HG03575 (cell line): ENCODE results near the gene PDGFA.

Source experiments
- ATAC-seq: cut with Tn5 transposase; IDR thresholded peaks from one replicate; pipeline ENCODE4 v1.9.1; 2021; ENCODE audit not compliant: unreplicated experiment, insufficient number of reproducible peaks, low FRiP score; ENCODE audit errors: extremely low read depth

Gene PDGFA

GRCh38 chr7:457814-458510 lies 61.7 kb downstream of the PDGFA start:
- no peak for ATAC-seq

DNA sequence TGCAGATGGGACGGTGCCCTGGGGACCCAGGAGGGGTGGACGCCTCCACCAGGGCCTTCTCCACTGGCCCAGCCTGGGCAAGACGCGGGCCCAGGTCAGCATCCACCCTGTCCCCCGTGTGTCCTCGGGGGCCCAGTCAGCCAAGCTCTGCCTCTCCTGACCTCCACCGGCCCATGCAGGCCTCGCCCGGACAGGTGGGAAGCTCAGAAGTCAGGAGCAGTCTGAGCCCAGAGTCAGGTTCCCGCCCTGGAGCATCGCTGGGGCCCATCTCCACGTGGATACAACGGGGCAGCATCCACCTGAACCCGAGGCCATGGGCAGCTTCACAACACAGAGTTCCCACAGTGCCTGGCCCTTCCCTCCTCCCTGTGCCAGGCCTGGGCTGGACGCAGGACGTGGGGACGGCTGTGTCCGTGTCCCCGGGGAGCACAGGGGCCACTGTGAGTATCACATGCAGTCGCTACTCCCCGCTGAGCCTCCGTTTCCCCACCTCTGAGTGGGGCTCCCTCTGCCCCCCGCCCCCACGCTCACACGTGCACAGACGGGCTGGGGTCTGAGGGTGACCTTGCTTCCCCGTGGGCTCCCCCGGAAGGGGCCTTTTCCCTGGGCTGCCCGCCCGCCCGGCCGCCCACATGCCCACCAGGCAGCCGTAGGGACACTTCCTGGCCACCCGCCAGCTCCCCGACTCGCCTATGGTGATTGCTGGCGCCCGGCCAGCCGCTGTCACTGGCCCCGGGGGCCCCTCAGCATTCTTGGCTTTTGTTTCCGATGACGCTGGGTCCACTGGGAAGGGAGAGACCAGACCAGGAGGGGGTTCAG lies 64.3 kb downstream of the PDGFA start:
- ATAC-seq: no peak

DNA sequence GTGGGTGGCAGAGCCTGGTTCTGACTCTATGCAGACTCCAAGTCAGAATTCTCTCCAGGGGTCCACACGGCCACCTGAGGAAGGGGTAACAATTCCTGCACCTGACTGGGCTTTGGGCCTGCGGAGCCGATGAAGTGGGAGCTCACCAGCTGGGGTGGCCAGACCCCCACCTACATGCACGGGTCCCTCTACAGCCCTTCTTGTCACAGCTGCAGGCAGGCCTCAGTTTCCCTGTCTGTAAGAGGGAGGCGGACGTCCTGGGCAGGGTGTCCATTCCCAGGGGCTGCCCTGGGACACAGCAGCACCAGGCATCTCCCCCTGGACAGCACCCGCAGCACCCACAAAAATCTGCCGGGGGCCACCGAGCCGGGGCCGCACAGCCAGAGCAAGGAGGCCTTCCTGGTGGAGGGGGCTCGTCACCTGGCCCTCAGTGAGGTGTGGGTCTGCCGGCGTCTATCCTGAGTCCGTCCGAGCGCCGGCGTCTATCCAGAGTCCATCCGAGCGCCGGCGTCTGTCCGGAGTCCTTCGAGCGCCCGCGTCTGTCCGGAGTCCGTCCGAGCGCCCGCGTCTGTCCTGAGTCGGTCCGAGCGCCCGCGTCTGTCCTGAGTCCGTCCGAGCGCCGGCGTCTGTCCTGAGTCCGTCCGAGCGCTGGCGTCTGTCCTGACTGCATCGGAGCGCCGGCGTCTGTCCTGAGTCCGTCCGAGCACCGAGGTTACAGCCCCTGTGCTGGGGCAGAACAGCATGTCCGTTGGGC lies 65.1 kb downstream of the PDGFA start:
- ATAC-seq: no peak

GRCh38 chr7:453597-454306 lies 65.9 kb downstream of the PDGFA start:
- no peak for ATAC-seq

DNA sequence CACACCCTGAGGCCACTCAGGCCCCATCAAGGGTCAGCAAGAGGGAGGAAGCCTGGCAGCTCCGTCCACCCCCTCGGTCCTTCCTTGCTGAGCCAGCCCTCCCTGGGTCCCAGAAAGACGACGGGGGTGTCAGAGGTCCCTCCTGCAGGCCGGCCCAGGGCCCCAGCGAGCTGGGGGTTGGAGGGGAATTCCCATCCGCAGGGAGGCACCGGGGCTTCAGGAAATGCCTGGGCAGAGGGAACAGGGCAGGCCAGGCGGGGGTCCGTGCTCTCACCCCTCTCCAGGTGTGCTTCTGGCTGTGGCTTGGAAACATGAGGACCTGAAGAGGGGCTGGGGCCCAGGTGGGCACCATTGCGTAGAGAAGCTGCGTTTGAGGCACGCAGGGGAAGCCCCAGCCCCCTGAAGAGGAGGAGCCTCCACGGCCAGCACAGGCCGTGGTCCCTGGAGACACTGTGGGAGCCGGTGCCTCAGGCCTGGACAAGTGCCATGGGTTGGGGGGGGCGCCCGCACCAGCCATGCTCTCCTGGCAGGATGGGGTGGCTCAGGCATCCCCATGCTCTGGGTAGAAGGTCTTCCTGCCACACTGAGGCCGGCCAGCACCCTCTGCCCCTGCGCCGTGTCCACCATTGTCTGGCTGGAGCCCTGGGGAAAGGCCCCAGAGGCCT lies 66.7 kb downstream of the PDGFA start:
- ATAC-seq: no peak

DNA sequence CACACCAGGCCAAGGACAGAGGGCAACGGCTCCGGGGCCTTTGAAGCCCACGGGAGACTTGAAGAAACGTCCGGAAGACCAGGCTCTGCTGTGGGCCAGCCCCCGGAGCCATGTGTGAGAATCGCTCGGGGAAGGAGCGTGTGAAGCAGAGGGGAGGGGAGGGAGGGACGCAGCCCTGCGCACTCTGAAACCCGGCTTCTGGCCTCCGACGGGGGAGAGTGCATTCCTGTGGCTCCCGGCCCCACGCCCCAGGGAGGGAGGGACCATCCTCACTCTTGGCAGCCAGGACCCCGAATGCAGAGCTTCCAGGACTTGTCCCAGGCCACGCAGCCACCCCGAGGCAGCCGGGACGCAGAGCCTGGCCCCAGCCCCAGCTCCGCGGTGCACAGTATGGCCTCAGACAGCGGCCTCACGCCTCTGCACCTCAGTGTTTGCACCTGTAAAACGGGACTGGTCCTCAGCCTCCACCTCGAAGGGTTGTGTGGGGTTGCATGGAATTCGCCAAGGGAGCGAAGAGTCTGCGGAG lies 67.4 kb downstream of the PDGFA start:
- no peak for ATAC-seq

GRCh38 chr7:451255-452225 lies 68.1 kb downstream of the PDGFA start:
- ATAC-seq: no peak

GRCh38 chr7:450741-451140 lies 68.9 kb downstream of the PDGFA start:
- ATAC-seq: no peak

- no peak for ATAC-seq
Observed at GRCh38 chr7:450036-450435, 69.6 kb downstream of the PDGFA start.

DNA sequence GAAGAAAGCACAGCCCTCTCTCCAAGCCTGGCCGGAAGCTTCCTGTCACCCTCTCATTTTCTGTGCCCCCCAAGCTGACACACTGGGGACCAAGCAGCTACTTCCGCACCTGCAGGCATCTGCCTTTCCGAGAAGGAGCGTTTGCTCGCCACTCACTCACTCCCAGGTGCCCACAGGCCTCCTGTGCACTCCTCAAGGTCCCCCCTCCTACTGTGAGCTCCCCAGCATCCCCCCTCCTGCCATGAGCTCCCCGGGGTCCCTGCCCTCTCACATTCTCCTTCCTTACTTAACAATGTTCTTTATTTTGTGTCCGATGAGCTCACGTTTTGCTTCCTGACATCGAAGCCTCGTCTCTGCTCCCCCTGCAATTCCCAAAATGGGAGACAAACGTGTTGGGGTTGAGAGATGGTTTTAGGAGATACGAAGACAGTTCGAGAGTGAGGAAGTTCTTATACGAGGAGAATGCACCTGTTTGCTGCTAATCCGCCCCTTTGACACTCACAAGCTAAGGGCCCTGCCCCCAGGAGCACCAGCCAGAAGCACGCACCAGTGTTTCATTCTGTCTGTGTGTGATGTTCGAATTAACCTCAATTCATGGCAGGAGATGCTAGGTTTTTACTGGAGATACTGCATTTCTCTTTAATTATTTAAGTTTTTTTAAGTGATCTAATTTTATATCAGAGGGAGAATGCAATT lies 70.2 kb downstream of the PDGFA start:
- no peak for ATAC-seq

DNA sequence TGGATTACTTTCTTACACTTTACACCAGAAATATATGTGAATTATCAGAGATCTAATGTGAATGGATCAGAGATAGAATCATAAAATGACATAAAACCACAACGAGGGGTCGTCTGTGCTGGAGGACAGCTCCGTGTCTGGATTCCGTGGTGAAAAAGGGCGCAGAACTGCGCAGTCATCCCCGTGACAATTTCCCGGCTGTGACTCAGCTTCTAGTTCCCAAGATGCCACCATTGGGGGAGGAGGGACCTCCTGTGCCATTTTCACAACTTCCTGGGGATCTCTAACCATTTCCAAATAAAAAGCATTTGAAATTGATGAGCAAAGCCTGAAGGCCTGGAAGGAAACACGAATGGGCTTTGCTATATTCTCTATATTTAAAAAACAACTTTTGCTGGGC lies 72.1 kb downstream of the PDGFA start:
- ATAC-seq: no peak
